HG02763 (cell line): ENCODE data around the gene CLK1.

ENCODE experiments used
- ATAC-seq: cut with Tn5 transposase; IDR thresholded peaks from one replicate; pipeline ENCODE4 v1.9.1; 2021; ENCODE audit warnings: mild to moderate bottlenecking, moderate library complexity; ENCODE audit not compliant: unreplicated experiment

CLK1 gene

DNA sequence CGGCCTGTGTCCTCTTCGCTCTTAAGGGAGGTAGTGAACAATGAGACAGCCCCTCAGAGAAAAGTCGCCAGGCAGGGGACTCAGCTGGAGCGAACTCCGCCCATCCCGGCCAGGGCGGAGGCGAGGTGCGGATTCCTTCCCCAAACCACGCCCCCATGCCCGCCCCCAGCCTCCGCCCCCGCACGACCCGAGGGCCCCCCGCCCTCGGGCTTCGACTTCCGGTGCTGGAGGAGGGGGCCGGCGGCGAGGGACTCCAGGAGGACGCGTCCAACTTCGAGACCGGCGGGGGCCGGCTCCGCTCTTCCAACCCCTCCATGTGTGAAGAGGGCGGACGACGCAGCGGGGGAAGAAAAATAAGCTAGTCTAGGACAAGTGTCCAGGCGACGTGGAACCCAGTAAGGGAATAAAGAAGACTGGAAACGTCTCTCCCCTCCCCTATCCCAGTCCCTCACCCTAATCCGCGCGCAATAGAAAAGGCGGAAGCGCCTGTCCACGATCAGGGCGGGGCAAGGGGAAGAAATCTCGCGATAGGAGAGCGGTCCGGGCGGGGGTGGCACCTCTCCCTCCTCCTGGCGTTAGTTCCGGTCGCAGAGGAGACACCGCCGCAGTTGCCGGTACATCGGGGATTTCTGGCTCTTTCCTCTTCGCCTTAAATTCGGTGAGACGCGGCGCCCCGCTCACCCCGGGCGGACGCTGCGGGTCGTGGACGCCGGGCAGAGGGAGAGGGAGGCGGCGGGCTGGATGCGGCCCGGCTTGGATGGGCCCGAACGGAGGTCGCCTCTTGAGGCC is 52.9 kb downstream of the CLK1 start, which contains the start of gene BZW1:
TSS of gene BZW1 (plus strand) at position 578 of the 789 bp plus-strand sequence. CDS start 1,308 bp downstream, outside the sequence.
- ATAC-seq, result peak; percentile 78

DNA sequence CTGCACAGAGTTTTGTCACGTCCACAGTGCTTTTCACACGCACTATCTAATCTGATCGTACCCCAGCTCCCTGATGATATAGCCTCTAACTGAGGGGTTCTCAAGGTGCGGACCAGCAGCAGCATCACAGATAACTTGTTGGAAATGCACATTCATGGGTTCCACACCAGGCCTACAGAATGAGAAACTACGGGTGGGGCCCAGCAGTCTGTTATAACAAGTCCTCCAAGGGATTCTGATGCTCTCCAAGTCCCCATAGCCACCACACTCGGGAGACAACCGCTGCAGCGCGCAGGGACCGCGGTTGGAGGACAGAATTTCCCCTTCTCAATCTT is 53.5 kb downstream of the CLK1 start:
- no peak for ATAC-seq

- no peak for ATAC-seq
Observed at GRCh38 chr2:200810252-200810997, 54.0 kb downstream of the CLK1 start.

GRCh38 chr2:200809506-200810251 is 54.8 kb downstream of the CLK1 start:
- no peak for ATAC-seq
